Testis (tissue), 3 donors: ENCODE results near the gene KYAT1. TPM values are rescaled to one million over a fixed set of nuclear protein-coding genes. Genes with fewer than 3 reads are reported as not detected.

Source experiments
- DNase-seq: peaks from one replicate; pipeline ENCODE4 v3.0.0-alpha.2; 2019
- H3K27ac ChIP-seq, 2 donors: fragments of 200-600 bp; sonication (generic); one replicate each; pipeline ENCODE4 v1.5.1; 2019
- H3K27me3 ChIP-seq: fragments of 200-600 bp; sonication (generic); one replicate; pipeline ENCODE4 v1.5.1; 2019
- H3K36me3 ChIP-seq: fragments of 200-600 bp; sonication (generic); one replicate; pipeline ENCODE4 v1.5.1; 2017; ENCODE audit warnings: low read depth; ENCODE audit errors: missing control alignments
- H3K4me1 ChIP-seq: fragments of 200-600 bp; sonication (generic); one replicate; pipeline ENCODE4 v1.5.1; 2019
- H3K4me3 ChIP-seq, 2 donors: fragments of 200-600 bp; sonication (generic); one replicate each; pipeline ENCODE4 v1.5.1; 2017 to 2019
- H3K9me3 ChIP-seq: fragments of 200-600 bp; sonication (generic); one replicate; pipeline ENCODE4 v1.5.1; 2017
- POLR2A ChIP-seq: fragments of 450-650 bp; IDR thresholded peaks from one replicate; pipeline ENCODE4 v1.6.1; 2017; ENCODE audit warnings: antibody characterized with exemption, mild to moderate bottlenecking, moderate library complexity
- WGBS, 2 donors: methylation state at CpG; one replicate each; pipeline ENCODE4 v1.1.5; 2018; 5-methylcytosine and 5-hydroxymethylcytosine counted together
- intact Hi-C: fragments of 100-400 bp; cut with DNase I; formaldehyde crosslinking; loops from one replicate; pipeline ENCODE4 v1.15.1; 2023; ENCODE audit warnings: low total_unique reads
- polyA plus RNA-seq: library from polyadenylated mRNA; stranded (reverse); fragments of 350-450 nt; fragmentation: Illumina TruSeq; extraction: RNeasy Lipid Tissue Mini Kit (QIAGEN cat#74804); gene quantifications from one replicate; pipeline ENCODE4 v1.2.3, GENCODE V29; 2014; ENCODE audit warnings: low read depth, low replicate concordance; ENCODE audit not compliant: insufficient read depth
- total RNA-seq, 2 donors: library from RNA; depleted of rRNA; stranded (reverse); fragments of >200 nt; gene quantifications; one replicate each; pipeline ENCODE4 v1.2.3, GENCODE V29; 2016
- TF ChIP-seq, protein P1 (sequence below), 3 experiments: fragments of 450-650 bp in 2 of 3; fragments of 200-600 bp in 1 of 3; sonication (generic) in 1 of 3; IDR thresholded peaks; one replicate each; pipeline ENCODE4 v1.5.1; 2016 to 2019; ENCODE audit warnings: antibody characterized with exemption in 3 of 3, mild to moderate bottlenecking in 2 of 3, moderate library complexity in 1 of 3

The KYAT1 gene
- total and polyA plus RNA-seq, 3 donors from 2014 or later, result 11.6 to 18.0 (median 14.0) TPM

GRCh38 chr9:128923493-128923883 is 41.7 kb upstream of the KYAT1 start:
- DNase-seq, result no peak
- Histone ChIP-seq H3K4me3 (no peak overlapping the region), H3K36me3 (no peaks in the 10 kb centered on the region), H3K9me3 (no peaks in the 10 kb centered on the region), H3K4me1 (peaks cover 32% of the 10 kb centered on the region), H3K27ac (no peak overlapping the region), H3K27me3 (no peaks in the 10 kb centered on the region)
- TF ChIP-seq, protein P1, sequence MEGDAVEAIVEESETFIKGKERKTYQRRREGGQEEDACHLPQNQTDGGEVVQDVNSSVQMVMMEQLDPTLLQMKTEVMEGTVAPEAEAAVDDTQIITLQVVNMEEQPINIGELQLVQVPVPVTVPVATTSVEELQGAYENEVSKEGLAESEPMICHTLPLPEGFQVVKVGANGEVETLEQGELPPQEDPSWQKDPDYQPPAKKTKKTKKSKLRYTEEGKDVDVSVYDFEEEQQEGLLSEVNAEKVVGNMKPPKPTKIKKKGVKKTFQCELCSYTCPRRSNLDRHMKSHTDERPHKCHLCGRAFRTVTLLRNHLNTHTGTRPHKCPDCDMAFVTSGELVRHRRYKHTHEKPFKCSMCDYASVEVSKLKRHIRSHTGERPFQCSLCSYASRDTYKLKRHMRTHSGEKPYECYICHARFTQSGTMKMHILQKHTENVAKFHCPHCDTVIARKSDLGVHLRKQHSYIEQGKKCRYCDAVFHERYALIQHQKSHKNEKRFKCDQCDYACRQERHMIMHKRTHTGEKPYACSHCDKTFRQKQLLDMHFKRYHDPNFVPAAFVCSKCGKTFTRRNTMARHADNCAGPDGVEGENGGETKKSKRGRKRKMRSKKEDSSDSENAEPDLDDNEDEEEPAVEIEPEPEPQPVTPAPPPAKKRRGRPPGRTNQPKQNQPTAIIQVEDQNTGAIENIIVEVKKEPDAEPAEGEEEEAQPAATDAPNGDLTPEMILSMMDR (IDR thresholded peaks at IDR 0.05), result no peak
- no peak for TF ChIP-seq POLR2A
- intact Hi-C loops, result loop anchor here (5.0 kb wide), 1 partner anchor 41 kb away; the partner anchor contains the start of genes KYAT1 and LRRC8A
- WGBS, 2 donors, result 94 to 95% methylated on average over 6 of the region's 6 CpGs

- intact Hi-C loops, result loop anchor here (5.0 kb wide), 1 partner anchor 40 kb away; the partner anchor contains the start of genes KYAT1 and LRRC8A
- peak overlapping the region; percentile 58 to 63 for H3K4me3 ChIP-seq
- H3K27ac ChIP-seq, result peak overlapping the region; percentile 76 to 94
- no peaks in the 10 kb centered on the region for H3K9me3 ChIP-seq
- no peaks in the 10 kb centered on the region for H3K27me3 ChIP-seq
- 6 to 13% methylated on average over 23 to 32 of the region's 32 CpGs for WGBS, 2 donors
- peaks cover 28% of the 10 kb centered on the region for H3K4me1 ChIP-seq
- peak; percentile 60 for DNase-seq
- TF ChIP-seq POLR2A, result no peak
- H3K36me3 ChIP-seq, result no peaks in the 10 kb centered on the region
Measured at GRCh38 chr9:128921881-128922763, 40.4 kb upstream of the KYAT1 start.

GRCh38 chr9:128920381-128921058 is 38.8 kb upstream of the KYAT1 start, which contains the start of gene PHYHD1:
PHYHD1 (plus strand) TSS chr9:128920982; CDS start chr9:128922324, 1,342 bp downstream.
- H3K4me1 ChIP-seq, result peaks cover 42% of the 10 kb centered on the region
- DNase-seq, result peak; percentile 53

GRCh38 chr9:128919402-128920089 is 37.8 kb upstream of the KYAT1 start:
- TF ChIP-seq, protein P1 (IDR thresholded peaks at IDR 0.05), result no peak
- no peak for TF ChIP-seq POLR2A
- H3K27me3 ChIP-seq, result no peaks in the 10 kb centered on the region
- peak overlapping the region; percentile 62 to 94 for H3K27ac ChIP-seq
- DNase-seq, result no peak
- H3K36me3 ChIP-seq, result no peaks in the 10 kb centered on the region
- 70% methylated on average over 13 to 14 of the region's 14 CpGs for WGBS, 2 donors
- intact Hi-C loops, result loop anchor here (5.0 kb wide), 1 partner anchor 37 kb away; the partner anchor contains the start of genes KYAT1 and LRRC8A
- peaks cover 47% of the 10 kb centered on the region for H3K4me1 ChIP-seq
- H3K4me3 ChIP-seq, result no peak overlapping the region
- no peaks in the 10 kb centered on the region for H3K9me3 ChIP-seq

More at GRCh38 chr9:128920381-128921058, 38.8 kb upstream of the KYAT1 start, which contains the start of gene PHYHD1:
- H3K4me3 ChIP-seq, result peak within 1 kb of the TSS; percentile 58 to 63
- WGBS, 2 donors, result 44 to 61% methylated on average over 12 of the region's 13 CpGs
- no peaks in the 10 kb centered on the region for H3K27me3 ChIP-seq
- intact Hi-C loops, result loop anchor here (5.0 kb wide), 1 partner anchor 38 kb away; the partner anchor contains the start of genes KYAT1 and LRRC8A
- H3K9me3 ChIP-seq, result no peaks in the 10 kb centered on the region
- TF ChIP-seq POLR2A, result no peak
- TF ChIP-seq, protein P1 (IDR thresholded peaks at IDR 0.05), result no peak
- H3K36me3 ChIP-seq, result no peaks in the 10 kb centered on the region
- peak within 1 kb of the TSS; percentile 76 to 94 for H3K27ac ChIP-seq
